ENCODE data around the gene CCND1. TPM values are rescaled to one million over a fixed set of nuclear protein-coding genes. Genes with fewer than 3 reads are reported as not detected.

The CCND1 gene
- total RNA-seq, 1 experiment from 2014 or later = 346 TPM

- intact Hi-C loops (cut with micrococcal nuclease; ENCODE audit: unreplicated experiment) = no loop called here
- H3K9me3 ChIP-seq (ENCODE audit: insufficient read depth, low read depth) = no peaks in the 10 kb centered on the region
- H3K9me2 ChIP-seq (ENCODE audit: insufficient read depth) = no peaks in the 10 kb centered on the region
- H2AFZ ChIP-seq = no peak overlapping the region
- H4K20me1 ChIP-seq (ENCODE audit: insufficient read depth) = no peaks in the 10 kb centered on the region
- BruUV-seq (replicated peaks) = no TSS peak
- no peaks in the 10 kb centered on the region for H3K79me2 ChIP-seq (ENCODE audit: low read depth)
- TF ChIP-seq EZH2 (IDR thresholded peaks at IDR 0.05; ENCODE audit: low read depth) (no peak), CTCF (conservative IDR thresholded peaks at IDR 0.05) (no peak)
- CTCF ChIA-PET = no interaction called here
- H3K27me3 ChIP-seq (ENCODE audit: insufficient read depth, low read depth) = no peaks in the 10 kb centered on the region
- H3K27ac ChIP-seq = no peak overlapping the region
- H3K4me2 ChIP-seq = no peak overlapping the region
- no peaks in the 10 kb centered on the region for H3K4me1 ChIP-seq (replicated peaks; ENCODE audit: insufficient read depth)
- H3F3A ChIP-seq (ENCODE audit: insufficient read depth, low read depth) = peaks cover 3% of the 10 kb centered on the region; the same call in 1 of the 2 replicates
- DNase-seq = no peak
- no peaks in the 10 kb centered on the region for H3K36me3 ChIP-seq (ENCODE audit: low read depth)
- POLR2A ChIA-PET (ENCODE audit: unreplicated experiment) = no interaction called here
- no peak overlapping the region for H3K4me3 ChIP-seq
Measured at GRCh38 chr11:69663326-69663725, 22.4 kb downstream of the CCND1 start.

- Histone ChIP-seq H3K27ac (no peak overlapping the region), H3K9me2 (ENCODE audit: insufficient read depth) (no peaks in the 10 kb centered on the region), H3K9me3 (ENCODE audit: insufficient read depth, low read depth) (no peaks in the 10 kb centered on the region), H3K27me3 (ENCODE audit: insufficient read depth, low read depth) (no peaks in the 10 kb centered on the region), H4K20me1 (ENCODE audit: insufficient read depth) (no peaks in the 10 kb centered on the region), H3F3A (ENCODE audit: insufficient read depth, low read depth) (0 out of 2 replicates have a peak, but pooled peaks cover 3% of the 10 kb centered on the region), H3K4me1 (replicated peaks; ENCODE audit: insufficient read depth) (no peaks in the 10 kb centered on the region), H3K36me3 (ENCODE audit: low read depth) (peaks cover 7% of the 10 kb centered on the region; the same call in 1 of the 2 replicates), H3K4me2 (no peak overlapping the region), H3K4me3 (no peak overlapping the region), H3K79me2 (ENCODE audit: low read depth) (peaks cover 4% of the 10 kb centered on the region), H2AFZ (no peak overlapping the region)
- intact Hi-C loops (cut with micrococcal nuclease; ENCODE audit: unreplicated experiment) = no loop called here
- DNase-seq = no peak
- CTCF ChIA-PET = interaction anchor here (0.7 kb wide), 1 partner anchor 408 kb away, joined by 4 read pairs; no protein-coding TSS in a partner anchor
- POLR2A ChIA-PET (ENCODE audit: unreplicated experiment) = no interaction called here
- BruUV-seq (replicated peaks) = no TSS peak
- TF ChIP-seq EZH2 (IDR thresholded peaks at IDR 0.05; ENCODE audit: low read depth) (no peak), CTCF (conservative IDR thresholded peaks at IDR 0.05) (no peak)
Measured at GRCh38 chr11:69664103-69664775, 23.3 kb downstream of the CCND1 start.

- intact Hi-C loops (cut with micrococcal nuclease; ENCODE audit: unreplicated experiment) = no loop called here
- no TSS peak for BruUV-seq (replicated peaks)
- TF ChIP-seq CTCF (conservative IDR thresholded peaks at IDR 0.05) (no peak), EZH2 (IDR thresholded peaks at IDR 0.05; ENCODE audit: low read depth) (no peak)
- Histone ChIP-seq H3K36me3 (ENCODE audit: low read depth) (peaks cover 11% of the 10 kb centered on the region; the same call in 1 of the 2 replicates), H3K4me3 (no peak overlapping the region), H3K79me2 (ENCODE audit: low read depth) (peaks cover 10% of the 10 kb centered on the region), H3K9me3 (ENCODE audit: insufficient read depth, low read depth) (no peaks in the 10 kb centered on the region), H3K4me1 (replicated peaks; ENCODE audit: insufficient read depth) (no peaks in the 10 kb centered on the region), H3K27me3 (ENCODE audit: insufficient read depth, low read depth) (no peaks in the 10 kb centered on the region), H3F3A (ENCODE audit: insufficient read depth, low read depth) (0 out of 2 replicates have a peak, but pooled peaks cover 7% of the 10 kb centered on the region), H3K9me2 (ENCODE audit: insufficient read depth) (no peaks in the 10 kb centered on the region), H3K4me2 (no peak overlapping the region), H3K27ac (no peak overlapping the region), H2AFZ (no peak overlapping the region), H4K20me1 (ENCODE audit: insufficient read depth) (peaks cover 4% of the 10 kb centered on the region; the same call in 1 of the 2 replicates)
- POLR2A ChIA-PET (ENCODE audit: unreplicated experiment) = no interaction called here
- no peak for DNase-seq
- CTCF ChIA-PET = interaction anchor here (0.6 kb wide), 1 partner anchor 590 kb away, joined by 3 read pairs; no protein-coding TSS in a partner anchor
Measured at GRCh38 chr11:69664901-69665300, 23.9 kb downstream of the CCND1 start.

Data from PC-9 (cell line).